Measurements from ENCODE around the gene RNF151.

- TF ChIP-seq ZFP30 (CRISPR knock-in tag; IDR thresholded peaks at IDR 0.05) (no peak), ZNF70 (CRISPR knock-in tag; IDR thresholded peaks at IDR 0.05) (no peak), PATZ1 (CRISPR knock-in tag; IDR thresholded peaks at IDR 0.05; ENCODE audit: borderline replicate concordance) (no peak), POU6F1 (CRISPR knock-in tag; IDR thresholded peaks at IDR 0.05; ENCODE audit: borderline replicate concordance, low read depth) (no peak)
These were observed 1.2 kb upstream of the RNF151 start for GRCh38 chr16:1965396-1966001.

All from SK-N-SH treated with all-trans-retinoic acid at 6 μM for 48 hours (cell line).